Measurements from ENCODE around the gene PNN. TPM values are rescaled to one million over a fixed set of nuclear protein-coding genes. Genes with fewer than 3 reads are reported as not detected.
A peak's percentile ranks its signal among the peaks of the same experiment; 100 is the strongest.

PNN gene
- total RNA-seq, 1 donor from 2014 or later = 9.4 TPM

- no peak for DNase-seq (ENCODE audit: low read depth in 2 of 2)
Observed at GRCh38 chr14:39229222-39229543, 54.1 kb downstream of the PNN start.

GRCh38 chr14:39229601-39230110 is 54.6 kb downstream of the PNN start:
- no peak for DNase-seq (ENCODE audit: low read depth in 2 of 2)

- DNase-seq (ENCODE audit: low read depth in 2 of 2) = no peak
Observed at GRCh38 chr14:39230416-39231035, 55.5 kb downstream of the PNN start.

GRCh38 chr14:39231751-39232553 is 56.9 kb downstream of the PNN start:
- DNase-seq (ENCODE audit: low read depth in 2 of 2) = peak; percentile 35 to 55

Other genes with a start within 250 kb of the PNN start
- 200 and 239 TPM in 2 replicates for gene SEC23A, start 72.0 kb upstream of the PNN start, total RNA-seq
- gene GEMIN2, start 60.9 kb upstream of the PNN start, total RNA-seq = 15.0 and 21.3 TPM in 2 replicates
- gene TRAPPC6B, start 4.9 kb upstream of the PNN start, total RNA-seq = 21.6 and 23.0 TPM in 2 replicates
- 9.2 and 11.5 TPM in 2 replicates for gene MIA2, start 58.7 kb downstream of the PNN start, total RNA-seq